CD4-positive, alpha-beta T cell treated with Interleukin-4 for 1 hour (primary cell): Measurements from ENCODE around the gene SLC4A4.
A peak's percentile ranks its signal among the peaks of the same experiment; 100 is the strongest.

Source experiments
- DNase-seq, 2 donors: peaks; one replicate each; pipeline ENCODE4 v3.0.0-alpha.2; 2020 to 2022

The SLC4A4 gene

GRCh38 chr4:71338846-71339593 is at the start of gene SLC4A4:
Gene SLC4A4 (plus strand): TSS chr4:71339020.
- peak in 1 of 2 donors; percentile 16 for DNase-seq

- DNase-seq = no peak
Measured at GRCh38 chr4:71290074-71290473, 48.7 kb upstream of the SLC4A4 start.

GRCh38 chr4:71290476-71290875 is 48.3 kb upstream of the SLC4A4 start:
- DNase-seq = no peak

- DNase-seq = no peak
Measured at GRCh38 chr4:71292228-71292627, 46.6 kb upstream of the SLC4A4 start.

- DNase-seq = no peak
Measured at GRCh38 chr4:71293705-71294104, 45.1 kb upstream of the SLC4A4 start.

GRCh38 chr4:71294301-71294700 is 44.5 kb upstream of the SLC4A4 start:
- no peak for DNase-seq

- no peak for DNase-seq
Measured at GRCh38 chr4:71296945-71297344, 41.9 kb upstream of the SLC4A4 start.

- DNase-seq = no peak
Measured at GRCh38 chr4:71300362-71300761, 38.5 kb upstream of the SLC4A4 start.

GRCh38 chr4:71300964-71301363 is 37.9 kb upstream of the SLC4A4 start:
- no peak for DNase-seq

- no peak for DNase-seq
Measured at GRCh38 chr4:71303287-71303686, 35.5 kb upstream of the SLC4A4 start.

GRCh38 chr4:71303850-71304249 is 35.0 kb upstream of the SLC4A4 start:
- no peak for DNase-seq

GRCh38 chr4:71304289-71304850 is 34.5 kb upstream of the SLC4A4 start:
- no peak for DNase-seq

GRCh38 chr4:71307729-71308128 is 31.1 kb upstream of the SLC4A4 start:
- DNase-seq = no peak

- no peak for DNase-seq
Measured at GRCh38 chr4:71322425-71322824, 16.4 kb upstream of the SLC4A4 start.

- DNase-seq = no peak
Measured at GRCh38 chr4:71333368-71333767, 5.5 kb upstream of the SLC4A4 start.

GRCh38 chr4:71333960-71334359 is 4.9 kb upstream of the SLC4A4 start:
- no peak for DNase-seq

GRCh38 chr4:71334465-71334882 is 4.3 kb upstream of the SLC4A4 start:
- no peak for DNase-seq

GRCh38 chr4:71343670-71344466 is 5.0 kb downstream of the SLC4A4 start:
- no peak for DNase-seq

- no peak for DNase-seq
Measured at GRCh38 chr4:71346710-71347109, 7.9 kb downstream of the SLC4A4 start.

- DNase-seq = no peak
Measured at GRCh38 chr4:71348586-71348985, 9.8 kb downstream of the SLC4A4 start.

GRCh38 chr4:71355045-71355444 is 16.2 kb downstream of the SLC4A4 start:
- no peak for DNase-seq

GRCh38 chr4:71355971-71356370 is 17.2 kb downstream of the SLC4A4 start:
- DNase-seq = no peak

- DNase-seq = no peak
Measured at GRCh38 chr4:71356924-71357663, 18.3 kb downstream of the SLC4A4 start.
